ENCODE measurements around the gene HMGCS1.

DNA sequence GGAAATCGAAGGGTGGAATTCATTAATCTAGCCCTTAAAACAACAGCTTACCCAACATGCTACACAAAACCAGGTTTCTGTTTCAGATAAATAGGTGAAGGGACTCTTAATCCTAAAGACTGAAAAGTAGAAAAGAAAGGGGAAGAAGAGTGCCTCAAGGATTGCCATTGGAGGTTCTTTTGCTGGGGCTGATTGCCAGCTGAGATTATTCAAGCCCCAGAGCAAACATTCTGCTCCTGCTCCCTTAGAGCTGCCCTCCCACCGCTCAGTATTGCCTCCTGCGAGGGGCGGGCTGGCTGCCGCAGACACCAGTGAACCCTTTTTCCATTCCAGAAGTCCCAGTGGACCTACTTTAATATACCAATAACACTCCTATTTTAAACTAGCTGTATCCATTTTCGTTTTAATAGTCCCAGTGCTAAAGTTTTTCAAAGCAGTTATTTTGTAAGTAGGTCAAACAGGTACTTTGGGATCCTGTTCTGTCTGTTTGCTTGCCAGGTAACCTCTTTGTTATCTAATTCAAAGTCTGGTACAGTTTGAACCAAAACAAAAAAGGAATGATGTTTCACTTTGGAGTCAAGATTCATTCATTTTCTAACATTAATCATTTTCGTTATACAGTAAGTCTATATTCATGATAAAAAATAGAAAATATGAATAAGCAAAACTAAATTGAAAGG, 38.6 kb downstream of the HMGCS1 start:
- TF ChIP-seq, protein P1, sequence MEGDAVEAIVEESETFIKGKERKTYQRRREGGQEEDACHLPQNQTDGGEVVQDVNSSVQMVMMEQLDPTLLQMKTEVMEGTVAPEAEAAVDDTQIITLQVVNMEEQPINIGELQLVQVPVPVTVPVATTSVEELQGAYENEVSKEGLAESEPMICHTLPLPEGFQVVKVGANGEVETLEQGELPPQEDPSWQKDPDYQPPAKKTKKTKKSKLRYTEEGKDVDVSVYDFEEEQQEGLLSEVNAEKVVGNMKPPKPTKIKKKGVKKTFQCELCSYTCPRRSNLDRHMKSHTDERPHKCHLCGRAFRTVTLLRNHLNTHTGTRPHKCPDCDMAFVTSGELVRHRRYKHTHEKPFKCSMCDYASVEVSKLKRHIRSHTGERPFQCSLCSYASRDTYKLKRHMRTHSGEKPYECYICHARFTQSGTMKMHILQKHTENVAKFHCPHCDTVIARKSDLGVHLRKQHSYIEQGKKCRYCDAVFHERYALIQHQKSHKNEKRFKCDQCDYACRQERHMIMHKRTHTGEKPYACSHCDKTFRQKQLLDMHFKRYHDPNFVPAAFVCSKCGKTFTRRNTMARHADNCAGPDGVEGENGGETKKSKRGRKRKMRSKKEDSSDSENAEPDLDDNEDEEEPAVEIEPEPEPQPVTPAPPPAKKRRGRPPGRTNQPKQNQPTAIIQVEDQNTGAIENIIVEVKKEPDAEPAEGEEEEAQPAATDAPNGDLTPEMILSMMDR (IDR thresholded peaks at IDR 0.05), result no peak
- no peak for TF ChIP-seq POLR2A (IDR thresholded peaks at IDR 0.05)

All from body of pancreas (tissue), 4 donors.